ENCODE results near the gene RFLNA. TPM values are rescaled to one million over a fixed set of nuclear protein-coding genes. Genes with fewer than 3 reads are reported as not detected.

The RFLNA gene
- total RNA-seq, 2 donors from 2014 or later, result 5.4 to 13.7 TPM

DNA sequence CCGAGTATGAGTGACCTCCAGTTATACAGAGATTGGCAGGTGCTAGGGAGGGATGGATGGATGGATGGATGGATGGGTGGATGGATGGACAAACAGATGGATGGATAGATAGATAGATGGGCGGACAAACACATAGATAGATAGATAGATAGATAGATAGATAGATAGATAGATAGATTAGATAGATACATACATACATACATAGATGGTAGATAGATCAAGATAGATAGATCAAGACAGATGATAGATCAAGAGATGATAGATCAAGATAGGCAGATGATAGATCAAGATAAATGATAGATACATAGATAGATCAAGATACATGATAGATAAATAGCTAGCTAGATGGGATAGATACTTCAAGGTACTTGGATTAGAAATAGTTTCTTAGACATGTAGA is 18.6 kb upstream of the RFLNA start:
- no peaks in the 10 kb centered on the region for H3K9me3 ChIP-seq
- H3K36me3 ChIP-seq, result no peaks in the 10 kb centered on the region
- no peaks in the 10 kb centered on the region for H3K27me3 ChIP-seq (replicated peaks; ENCODE audit: insufficient read depth)
- H3K27ac ChIP-seq, result no peak overlapping the region
- intact Hi-C loops (cut with DNase I), result no loop called here
- TF ChIP-seq POLR2A (IDR thresholded peaks at IDR 0.05) (no peak), POLR2AphosphoS5 (IDR thresholded peaks at IDR 0.05) (no peak)
- TF ChIP-seq, protein P1, sequence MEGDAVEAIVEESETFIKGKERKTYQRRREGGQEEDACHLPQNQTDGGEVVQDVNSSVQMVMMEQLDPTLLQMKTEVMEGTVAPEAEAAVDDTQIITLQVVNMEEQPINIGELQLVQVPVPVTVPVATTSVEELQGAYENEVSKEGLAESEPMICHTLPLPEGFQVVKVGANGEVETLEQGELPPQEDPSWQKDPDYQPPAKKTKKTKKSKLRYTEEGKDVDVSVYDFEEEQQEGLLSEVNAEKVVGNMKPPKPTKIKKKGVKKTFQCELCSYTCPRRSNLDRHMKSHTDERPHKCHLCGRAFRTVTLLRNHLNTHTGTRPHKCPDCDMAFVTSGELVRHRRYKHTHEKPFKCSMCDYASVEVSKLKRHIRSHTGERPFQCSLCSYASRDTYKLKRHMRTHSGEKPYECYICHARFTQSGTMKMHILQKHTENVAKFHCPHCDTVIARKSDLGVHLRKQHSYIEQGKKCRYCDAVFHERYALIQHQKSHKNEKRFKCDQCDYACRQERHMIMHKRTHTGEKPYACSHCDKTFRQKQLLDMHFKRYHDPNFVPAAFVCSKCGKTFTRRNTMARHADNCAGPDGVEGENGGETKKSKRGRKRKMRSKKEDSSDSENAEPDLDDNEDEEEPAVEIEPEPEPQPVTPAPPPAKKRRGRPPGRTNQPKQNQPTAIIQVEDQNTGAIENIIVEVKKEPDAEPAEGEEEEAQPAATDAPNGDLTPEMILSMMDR (IDR thresholded peaks at IDR 0.05), result no peak
- H3K4me1 ChIP-seq (replicated peaks), result peaks cover 5% of the 10 kb centered on the region
- 94% methylated on average over 2 of the region's 2 CpGs for WGBS
- H3K4me3 ChIP-seq, result no peak overlapping the region
- DNase-seq (ENCODE audit: low spot score), result no peak

DNA sequence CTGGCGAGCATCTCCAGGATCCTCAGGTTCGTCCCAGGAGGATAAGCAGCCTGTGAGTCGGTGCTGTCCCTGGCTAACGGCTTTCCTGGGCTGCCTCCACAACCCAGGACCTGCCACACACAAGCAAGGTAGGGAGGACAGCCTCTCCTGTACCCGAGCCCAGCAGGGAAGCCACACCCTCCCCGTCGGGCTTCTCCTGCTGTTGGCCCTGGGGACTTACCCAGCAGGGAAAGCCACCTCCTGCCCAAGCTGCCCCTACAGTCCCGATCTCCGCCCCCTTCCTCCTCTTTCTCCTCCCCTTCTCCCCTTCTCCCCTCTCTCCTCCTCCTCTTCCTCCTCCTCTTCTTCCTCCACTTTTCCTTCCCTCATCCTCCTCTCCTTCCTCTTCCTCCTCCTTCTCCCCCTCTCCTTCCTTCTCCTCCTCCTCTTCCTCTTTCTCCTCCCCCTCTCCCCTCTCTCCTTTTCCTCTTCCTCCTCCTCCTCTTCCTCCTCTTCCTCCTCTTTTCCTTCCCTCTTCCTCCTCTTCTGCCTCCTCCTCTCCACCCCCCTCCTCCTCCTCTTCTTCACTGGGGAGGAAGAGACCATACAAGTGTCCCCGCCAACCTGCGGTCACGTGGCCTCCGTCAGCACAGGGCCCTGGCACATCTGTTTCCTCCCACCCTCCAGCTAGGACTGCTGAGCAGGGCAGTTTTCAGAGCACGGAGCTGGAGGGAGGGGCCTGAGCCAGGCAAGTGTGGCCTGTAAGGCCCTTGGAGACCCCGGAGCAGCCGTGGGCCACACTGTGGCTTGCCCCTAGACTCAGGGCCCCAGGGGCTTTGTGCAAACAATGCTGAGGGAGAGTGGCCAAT is 17.3 kb upstream of the RFLNA start:
- H3K4me3 ChIP-seq, result no peak overlapping the region
- 51% methylated on average over 15 of the region's 16 CpGs for WGBS
- peaks cover 5% of the 10 kb centered on the region for H3K4me1 ChIP-seq (replicated peaks)
- H3K9me3 ChIP-seq, result no peaks in the 10 kb centered on the region
- H3K36me3 ChIP-seq, result no peaks in the 10 kb centered on the region
- no peak overlapping the region for H3K27ac ChIP-seq
- TF ChIP-seq, protein P1 (IDR thresholded peaks at IDR 0.05), result no peak
- no peak for TF ChIP-seq POLR2A (IDR thresholded peaks at IDR 0.05)
- no peak for TF ChIP-seq POLR2AphosphoS5 (IDR thresholded peaks at IDR 0.05)
- intact Hi-C loops (cut with DNase I), result no loop called here
- no peaks in the 10 kb centered on the region for H3K27me3 ChIP-seq (replicated peaks; ENCODE audit: insufficient read depth)
- DNase-seq (ENCODE audit: low spot score), result no peak

DNA sequence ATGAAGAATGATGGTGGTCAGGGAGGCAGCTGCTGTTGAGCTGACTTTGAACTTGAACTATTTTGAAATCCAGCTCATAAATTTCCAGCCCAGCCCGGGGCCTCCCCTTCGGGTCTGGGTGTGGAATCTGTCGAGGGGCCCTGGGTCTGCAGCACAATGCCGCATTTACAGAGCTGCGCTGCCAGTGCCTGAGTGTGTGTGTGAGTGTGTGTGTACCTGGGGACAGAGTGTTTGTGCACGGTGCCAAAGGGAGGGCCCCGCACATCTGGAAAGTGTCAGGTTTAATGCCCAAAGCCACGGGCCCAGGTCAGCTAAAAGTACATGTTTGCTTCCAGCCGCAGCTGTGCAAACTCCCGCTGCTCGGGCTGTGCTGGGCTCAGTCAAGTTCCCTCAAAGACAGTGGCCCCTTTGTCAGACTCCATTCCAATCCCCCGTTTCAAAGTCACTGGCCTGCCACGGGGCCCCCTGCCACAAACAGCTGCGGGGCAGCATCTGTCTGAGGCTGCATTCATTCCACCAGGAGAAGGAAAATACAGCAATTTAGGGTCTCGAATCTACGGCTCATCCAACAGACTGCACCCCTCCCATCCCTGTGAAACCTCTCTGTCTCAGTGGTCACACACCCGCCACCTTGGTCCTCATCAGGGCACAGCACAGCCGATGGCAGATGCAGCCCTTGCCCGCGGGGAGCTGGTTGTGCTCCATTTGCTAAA is 16.3 kb upstream of the RFLNA start:
- no peaks in the 10 kb centered on the region for H3K9me3 ChIP-seq
- TF ChIP-seq POLR2AphosphoS5 (IDR thresholded peaks at IDR 0.05) (no peak), POLR2A (IDR thresholded peaks at IDR 0.05) (no peak)
- TF ChIP-seq, protein P1 (IDR thresholded peaks at IDR 0.05), result no peak
- no peaks in the 10 kb centered on the region for H3K27me3 ChIP-seq (replicated peaks; ENCODE audit: insufficient read depth)
- peaks cover 5% of the 10 kb centered on the region for H3K4me1 ChIP-seq (replicated peaks)
- H3K4me3 ChIP-seq, result no peak overlapping the region
- intact Hi-C loops (cut with DNase I), result no loop called here
- no peak for DNase-seq (ENCODE audit: low spot score)
- H3K27ac ChIP-seq, result no peak overlapping the region
- WGBS, result 49% methylated on average over 20 of the region's 20 CpGs
- no peaks in the 10 kb centered on the region for H3K36me3 ChIP-seq

DNA sequence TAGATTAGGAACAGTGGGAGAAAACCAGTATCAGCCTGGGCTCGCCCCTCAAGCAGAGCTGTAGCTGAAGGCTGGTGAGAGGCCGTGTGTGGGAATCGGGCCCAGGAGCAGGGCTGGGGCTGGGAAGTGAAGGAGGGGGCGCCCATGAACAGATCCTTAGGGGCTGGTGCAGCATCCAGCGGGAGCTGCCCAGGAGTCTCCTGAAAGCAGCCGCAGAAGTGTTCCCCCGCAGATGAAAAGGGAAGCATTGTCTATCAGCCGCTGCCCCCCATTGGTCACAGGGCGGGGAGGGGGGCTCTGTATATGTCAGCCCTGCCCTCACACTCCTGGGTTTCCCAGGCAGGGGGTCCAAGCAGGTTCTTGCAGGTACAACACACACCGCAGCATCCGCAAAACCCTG is 15.6 kb upstream of the RFLNA start:
- intact Hi-C loops (cut with DNase I), result no loop called here
- Histone ChIP-seq H3K27ac (no peak overlapping the region), H3K36me3 (no peaks in the 10 kb centered on the region), H3K4me3 (no peak overlapping the region), H3K27me3 (replicated peaks; ENCODE audit: insufficient read depth) (no peaks in the 10 kb centered on the region), H3K9me3 (no peaks in the 10 kb centered on the region), H3K4me1 (replicated peaks) (peaks cover 5% of the 10 kb centered on the region)
- no peak for DNase-seq (ENCODE audit: low spot score)
- 56% methylated on average over 11 of the region's 11 CpGs for WGBS
- TF ChIP-seq POLR2AphosphoS5 (IDR thresholded peaks at IDR 0.05) (no peak), POLR2A (IDR thresholded peaks at IDR 0.05) (no peak)
- TF ChIP-seq, protein P1 (IDR thresholded peaks at IDR 0.05), result no peak

Data from prostate gland (tissue), 2 donors.